Inflammatory macrophage treated with lipopolysaccharide for 1 hour (primary cell): ENCODE data around the gene ABL1.
"Not testable (repeated sequence)": the region's sequence is repeated elsewhere in the genome, so short reads cannot be mapped to it uniquely, and the experiment has no call there.

Experiments used
- DNase-seq, 2 donors: peaks; one replicate each; pipeline ENCODE4 v3.0.0-alpha.2; 2020 to 2022

The ABL1 gene

DNA sequence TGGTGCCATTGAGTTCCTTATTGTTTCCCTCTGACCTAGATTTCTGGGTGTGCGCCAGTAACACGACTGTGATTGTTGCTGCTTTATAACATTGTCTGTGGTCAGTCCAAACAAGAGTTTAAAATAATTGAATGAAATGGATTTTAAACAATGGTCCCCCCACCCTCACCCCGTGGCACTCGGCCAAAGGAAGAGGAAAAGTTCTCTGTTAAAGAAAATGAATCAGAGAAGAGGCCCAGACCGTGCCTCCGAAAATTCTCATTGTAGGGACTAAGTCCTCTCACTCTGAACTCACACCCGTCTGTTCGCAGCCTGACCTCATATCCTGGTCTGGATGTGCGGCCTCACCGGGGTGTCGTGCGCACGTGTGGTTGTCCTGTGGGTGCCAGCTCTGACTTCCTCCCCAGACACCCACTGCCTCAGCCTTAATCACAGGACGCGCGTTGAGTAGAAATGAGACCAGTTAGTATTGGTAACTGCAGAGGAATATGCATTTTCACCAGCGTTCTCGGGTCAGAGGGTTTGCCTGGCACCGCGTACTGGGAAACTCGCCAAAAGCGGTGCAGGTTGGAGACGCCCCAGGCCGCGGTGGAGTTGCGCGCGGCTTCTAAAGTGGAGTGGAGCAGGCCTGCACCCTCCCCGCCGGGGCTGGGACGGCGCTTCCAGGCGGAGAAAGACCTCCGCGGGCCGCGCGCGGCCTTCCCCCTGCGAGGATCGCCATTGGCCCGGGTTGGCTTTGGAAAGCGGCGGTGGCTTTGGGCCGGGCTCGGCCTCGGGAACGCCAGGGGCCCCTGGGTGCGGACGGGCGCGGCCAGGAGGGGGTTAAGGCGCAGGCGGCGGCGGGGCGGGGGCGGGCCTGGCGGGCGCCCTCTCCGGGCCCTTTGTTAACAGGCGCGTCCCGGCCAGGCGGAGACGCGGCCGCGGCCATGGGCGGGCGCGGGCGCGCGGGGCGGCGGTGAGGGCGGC is at the start of gene ABL1:
Gene ABL1 (plus strand): TSS at position 884 of the 966 bp plus-strand sequence. CDS start 193 bp downstream, outside the sequence.
- peak; percentile 58 to 65 for DNase-seq

- DNase-seq = no peak
Measured at GRCh38 chr9:130785940-130786508, 49.0 kb upstream of the ABL1 start.

GRCh38 chr9:130786526-130786925 is 48.5 kb upstream of the ABL1 start:
- no peak for DNase-seq

DNA sequence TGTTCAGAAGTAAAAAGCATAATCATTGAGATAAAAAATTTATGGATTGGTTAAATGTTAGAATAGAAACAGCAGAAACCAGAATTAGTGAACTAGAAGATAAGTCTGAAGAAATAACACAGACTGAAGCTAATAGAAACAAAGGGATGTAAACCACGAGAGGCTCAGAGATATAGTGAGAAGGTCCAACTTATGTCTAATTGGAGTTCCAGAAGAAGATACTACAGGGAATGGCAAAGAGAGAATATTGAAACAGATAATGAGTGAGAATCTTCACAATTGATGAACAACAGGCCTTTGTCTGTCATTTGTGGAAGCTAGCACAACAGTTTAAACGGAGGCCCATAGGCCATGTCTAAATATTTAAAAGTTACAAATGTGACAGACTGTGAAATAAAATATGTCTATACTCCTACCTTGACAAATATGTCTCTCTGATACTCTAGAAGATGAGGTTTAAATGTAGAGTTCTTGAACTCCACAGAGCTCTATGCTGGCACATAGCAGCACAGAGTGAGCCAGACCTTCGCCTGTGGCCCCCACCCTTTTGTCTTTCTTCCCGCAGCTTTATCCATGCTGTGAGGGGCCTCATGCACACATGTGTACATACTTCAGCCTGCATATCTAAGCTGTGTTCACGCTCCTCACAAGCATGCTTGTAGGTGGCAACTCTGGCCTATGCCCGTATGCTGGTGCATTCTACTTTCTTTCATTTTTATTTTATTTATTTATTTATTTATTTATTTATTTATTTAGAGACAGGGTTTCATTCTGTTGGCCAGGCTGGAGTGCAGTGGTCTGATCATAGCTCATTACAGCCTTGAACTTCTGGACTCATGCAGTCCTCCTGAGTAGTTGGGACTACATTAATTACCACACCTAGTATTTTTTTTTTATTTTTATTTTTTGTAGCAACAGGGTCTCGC is 45.0 kb upstream of the ABL1 start:
- no peak for DNase-seq

GRCh38 chr9:130791303-130791894 is 43.7 kb upstream of the ABL1 start:
- DNase-seq = no peak

DNA sequence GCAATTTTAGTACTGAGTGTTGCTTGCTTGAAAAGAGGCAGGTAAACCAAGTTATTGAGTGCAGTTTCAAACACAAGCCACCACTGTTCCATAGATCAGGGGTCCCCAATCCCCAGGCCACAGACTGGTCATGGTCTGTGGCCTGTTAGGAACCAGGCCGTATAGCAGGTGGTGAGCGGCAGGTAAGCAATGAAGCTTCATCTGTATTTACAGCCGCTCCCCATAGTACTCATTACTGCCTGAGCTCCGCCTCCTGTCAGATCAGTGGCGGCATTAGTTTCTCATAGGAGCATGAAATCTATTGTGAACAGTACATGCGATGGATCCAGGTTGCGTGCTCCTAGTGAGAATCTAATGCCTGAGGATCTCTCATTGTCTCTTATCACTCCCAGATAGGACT is 41.5 kb upstream of the ABL1 start:
- DNase-seq = no peak

DNA sequence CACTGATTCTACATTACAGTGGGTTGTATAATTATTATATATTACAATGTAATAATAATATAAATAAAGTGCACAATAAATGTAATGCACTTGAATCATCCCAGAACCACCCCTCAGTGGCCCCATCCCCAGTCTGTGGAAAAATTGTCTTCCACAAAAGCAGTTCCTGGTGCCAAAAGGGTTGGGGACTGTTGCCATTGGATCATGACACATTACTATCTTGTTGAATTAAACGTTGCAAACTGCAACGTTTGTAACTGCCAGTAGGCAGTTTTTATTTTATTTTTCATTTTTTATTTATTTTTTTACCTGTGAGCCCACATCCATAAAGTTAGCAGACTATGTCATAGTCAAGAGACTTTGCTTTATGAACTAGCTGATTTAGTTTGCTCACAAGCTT is 41.0 kb upstream of the ABL1 start:
- not testable (repeated sequence) for DNase-seq

- not testable (repeated sequence) for DNase-seq
Measured at GRCh38 chr9:130794423-130794822, 40.6 kb upstream of the ABL1 start.

GRCh38 chr9:130794923-130795495 is 40.0 kb upstream of the ABL1 start:
- peak in 1 of 2 donors; percentile 6 for DNase-seq

DNA sequence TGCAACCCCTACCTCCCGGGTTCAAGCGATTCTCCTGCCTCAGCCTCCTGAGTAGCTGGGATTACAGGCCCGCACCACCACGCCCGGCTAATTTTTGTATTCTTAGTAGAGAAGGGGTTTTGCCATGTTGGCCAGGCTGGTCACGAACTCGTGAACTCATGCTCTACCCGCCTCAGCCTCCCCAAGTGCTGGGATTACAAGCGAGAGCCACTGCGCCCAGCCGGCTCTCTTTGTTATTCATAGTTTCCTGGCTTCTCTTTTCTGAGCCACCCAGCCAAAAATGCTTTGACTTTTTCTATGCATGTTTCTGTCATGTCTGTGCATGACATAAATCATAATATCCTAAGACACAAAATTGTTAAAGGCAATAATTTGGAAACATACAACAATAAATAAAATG is 31.9 kb upstream of the ABL1 start:
- DNase-seq = not testable (repeated sequence)

DNA sequence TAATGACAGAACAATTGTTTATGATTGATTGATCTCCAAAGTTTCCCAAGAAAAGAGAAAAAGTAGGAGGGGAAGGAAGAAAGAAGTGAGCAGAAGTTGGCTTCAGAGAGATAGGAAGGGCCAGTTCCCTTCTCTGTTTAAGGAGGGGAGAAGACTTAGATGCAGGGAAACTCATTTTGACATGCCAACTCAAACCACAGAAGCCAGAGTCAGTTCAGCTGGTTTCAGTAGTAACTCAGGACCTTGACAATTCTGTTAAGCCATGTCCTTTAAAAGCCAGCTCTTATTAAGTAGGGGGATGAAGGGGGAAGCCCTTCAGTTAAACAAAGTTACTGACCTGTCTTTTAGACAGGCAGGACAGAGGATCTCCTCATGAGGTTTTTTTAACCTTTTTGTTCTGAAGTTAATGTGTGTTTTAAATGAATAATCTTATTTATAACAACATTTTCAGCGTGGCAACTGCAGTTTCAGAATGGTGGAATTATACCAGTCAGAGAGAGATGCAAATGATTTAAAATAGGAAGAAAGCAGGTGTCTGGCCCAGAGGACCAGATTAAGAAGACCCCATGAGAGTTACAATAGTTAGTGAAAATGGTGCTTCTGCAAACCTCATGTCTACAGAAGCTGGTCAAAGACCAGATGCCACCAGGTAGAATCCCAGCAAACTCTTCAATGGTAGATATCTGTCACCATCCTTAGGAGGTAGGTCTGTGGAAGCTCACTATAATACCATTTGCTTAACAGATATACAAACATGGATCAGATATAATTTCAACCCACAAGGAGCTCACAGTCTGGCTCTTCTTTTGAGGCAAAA is 29.3 kb upstream of the ABL1 start:
- DNase-seq = no peak

DNA sequence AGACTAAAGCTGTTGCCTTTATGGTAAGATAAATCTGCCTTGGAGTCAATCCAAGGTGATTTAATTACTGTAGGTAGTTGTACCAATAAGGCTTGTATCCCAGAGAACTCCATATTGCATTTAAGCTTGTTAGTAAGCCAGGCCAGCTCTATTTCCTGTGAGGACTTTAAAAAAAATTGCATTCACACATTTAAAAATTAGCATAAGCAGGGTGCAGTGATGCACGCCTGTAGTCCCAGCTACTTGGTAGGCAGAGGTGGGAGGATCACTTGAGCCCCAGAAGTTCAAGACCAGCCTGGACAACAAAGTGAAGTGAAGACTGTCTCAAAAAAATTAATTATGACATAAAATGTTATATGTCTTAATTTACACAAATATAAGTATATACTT is 28.7 kb upstream of the ABL1 start:
- no peak for DNase-seq

- DNase-seq = no peak
Measured at GRCh38 chr9:130810609-130811136, 24.4 kb upstream of the ABL1 start.

- no peak for DNase-seq
Measured at GRCh38 chr9:130815242-130815808, 19.7 kb upstream of the ABL1 start.

DNA sequence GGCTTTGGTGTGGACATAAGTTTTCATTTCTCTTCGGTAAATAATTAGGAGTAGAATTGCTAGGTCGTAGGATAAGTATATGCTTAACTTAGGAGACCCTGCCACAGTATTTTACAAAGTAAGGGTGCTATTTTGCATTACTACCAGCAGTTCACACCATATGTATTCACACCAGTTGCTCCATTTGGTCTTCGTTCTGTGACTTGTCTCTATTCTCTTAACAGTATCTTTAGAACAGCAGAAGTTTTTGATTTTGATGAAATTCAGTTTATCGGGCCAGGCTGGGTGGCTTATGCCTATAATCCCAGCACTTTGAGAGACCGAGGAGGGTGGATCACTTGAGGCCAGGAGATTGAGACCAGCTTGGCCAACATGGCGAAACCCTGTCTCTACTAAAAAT is 17.1 kb upstream of the ABL1 start:
- DNase-seq = no peak

DNA sequence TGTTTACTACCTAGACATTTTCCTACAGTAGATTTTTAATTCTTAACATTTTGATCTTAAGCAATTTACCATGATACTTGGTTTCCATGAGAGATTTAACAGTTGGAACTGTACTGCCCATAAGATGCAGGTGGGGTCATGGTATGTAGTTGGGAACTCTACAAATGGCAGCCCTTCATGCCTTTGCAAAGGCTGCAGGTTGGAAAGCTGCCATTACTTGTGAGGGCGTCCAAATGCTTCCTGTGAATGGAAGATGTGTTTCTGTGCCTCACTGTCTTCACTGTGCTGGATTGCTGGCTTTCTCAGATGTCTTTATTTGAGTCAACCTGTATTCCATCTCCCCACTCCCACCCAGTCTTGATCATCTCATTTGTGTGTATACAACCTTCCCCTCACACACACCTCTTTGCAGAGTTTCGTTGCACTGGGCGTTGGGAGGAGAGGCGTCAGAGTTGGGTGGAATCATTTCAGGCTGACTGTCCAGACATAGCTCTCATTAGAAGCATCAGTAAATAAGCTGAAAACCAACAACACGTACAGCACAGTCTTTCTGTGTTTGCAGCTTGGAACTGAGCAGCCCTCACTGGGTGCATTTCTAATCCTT is 14.8 kb upstream of the ABL1 start:
- no peak for DNase-seq

GRCh38 chr9:130823435-130823834 is 11.6 kb upstream of the ABL1 start:
- DNase-seq = no peak

DNA sequence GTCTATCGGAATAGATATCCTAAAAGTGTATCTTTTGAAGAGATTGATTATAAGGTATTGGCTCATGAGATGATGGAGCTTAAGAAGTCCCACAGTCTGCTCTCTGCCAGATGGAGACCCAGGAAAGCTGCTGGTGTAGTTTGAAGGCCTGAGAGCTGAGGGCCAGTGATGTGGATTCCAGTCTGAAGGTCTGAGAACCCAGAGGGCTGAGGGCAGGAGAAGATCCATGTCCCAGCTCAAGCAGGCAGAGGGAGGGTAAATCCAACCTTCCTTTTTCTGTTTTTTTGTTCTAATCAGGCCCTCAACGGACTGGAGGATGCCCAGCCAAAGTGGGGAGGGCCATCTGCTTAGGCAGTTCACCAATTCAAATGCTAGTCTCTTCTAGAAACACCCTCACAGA is 11.0 kb upstream of the ABL1 start:
- no peak for DNase-seq

DNA sequence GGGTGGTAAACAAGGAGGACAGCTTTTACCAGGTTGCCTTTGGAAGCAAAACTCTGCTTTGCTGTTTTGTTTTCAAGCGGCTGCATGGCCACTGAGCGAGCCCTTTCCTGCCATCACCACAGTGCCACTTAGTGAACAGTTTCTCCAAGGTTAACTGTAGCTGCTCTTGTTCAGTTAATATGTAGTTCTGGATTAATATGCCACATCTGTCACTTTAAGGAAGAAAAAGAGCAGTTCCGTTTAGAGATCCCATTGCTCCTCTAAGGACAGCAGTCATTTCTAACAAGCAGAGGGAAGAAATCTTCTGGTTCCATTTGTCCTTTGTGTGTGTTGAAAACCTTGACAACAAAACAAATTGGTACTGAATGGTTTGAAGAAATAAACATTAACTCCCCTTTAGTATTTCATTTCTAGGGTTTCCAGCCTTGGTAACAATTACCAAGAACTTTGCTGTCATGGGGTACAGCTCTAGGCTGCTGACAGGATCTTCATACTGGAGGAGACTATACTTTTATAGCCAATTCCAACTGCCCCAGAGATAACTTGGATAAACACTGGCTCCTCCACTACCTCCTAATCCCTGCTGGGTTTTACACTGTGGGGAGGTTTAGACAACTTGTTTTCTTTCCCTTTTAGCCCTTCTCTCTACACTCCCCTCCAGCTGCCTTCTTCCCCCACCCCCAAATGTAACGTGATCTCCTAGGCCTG is 10.3 kb upstream of the ABL1 start:
- DNase-seq = no peak

DNA sequence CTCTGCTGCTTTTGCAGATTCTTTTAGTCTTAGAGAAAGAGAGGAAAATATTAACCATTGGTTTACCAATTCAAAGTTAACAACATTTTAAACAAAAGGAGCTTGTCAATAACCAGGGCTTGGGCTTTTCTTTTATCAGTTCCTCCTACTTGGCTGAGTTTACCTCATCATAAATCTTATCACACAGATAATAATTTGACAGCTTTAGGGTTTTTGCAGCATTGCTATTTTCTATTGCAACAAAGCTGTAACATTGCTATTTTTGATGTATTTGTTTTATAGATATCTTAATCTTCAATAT is 9.8 kb upstream of the ABL1 start:
- peak in 1 of 2 donors; percentile 9 for DNase-seq
